AG20443 (cell line): ENCODE measurements around the gene PDIA6.

Experiments
- DNase-seq: peaks from one replicate; pipeline ENCODE4 v3.0.0; 2012; ENCODE audit warnings: low spot score, mixed read lengths

PDIA6 gene, protein sequence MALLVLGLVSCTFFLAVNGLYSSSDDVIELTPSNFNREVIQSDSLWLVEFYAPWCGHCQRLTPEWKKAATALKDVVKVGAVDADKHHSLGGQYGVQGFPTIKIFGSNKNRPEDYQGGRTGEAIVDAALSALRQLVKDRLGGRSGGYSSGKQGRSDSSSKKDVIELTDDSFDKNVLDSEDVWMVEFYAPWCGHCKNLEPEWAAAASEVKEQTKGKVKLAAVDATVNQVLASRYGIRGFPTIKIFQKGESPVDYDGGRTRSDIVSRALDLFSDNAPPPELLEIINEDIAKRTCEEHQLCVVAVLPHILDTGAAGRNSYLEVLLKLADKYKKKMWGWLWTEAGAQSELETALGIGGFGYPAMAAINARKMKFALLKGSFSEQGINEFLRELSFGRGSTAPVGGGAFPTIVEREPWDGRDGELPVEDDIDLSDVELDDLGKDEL

GRCh38 chr2:10812362-10813162 is at the start of gene PDIA6:
TSS of gene PDIA6 (minus strand) at chr2:10812785. CDS start at chr2:10812696, 89 bp downstream.
- DNase-seq: peak; percentile 99

DNA sequence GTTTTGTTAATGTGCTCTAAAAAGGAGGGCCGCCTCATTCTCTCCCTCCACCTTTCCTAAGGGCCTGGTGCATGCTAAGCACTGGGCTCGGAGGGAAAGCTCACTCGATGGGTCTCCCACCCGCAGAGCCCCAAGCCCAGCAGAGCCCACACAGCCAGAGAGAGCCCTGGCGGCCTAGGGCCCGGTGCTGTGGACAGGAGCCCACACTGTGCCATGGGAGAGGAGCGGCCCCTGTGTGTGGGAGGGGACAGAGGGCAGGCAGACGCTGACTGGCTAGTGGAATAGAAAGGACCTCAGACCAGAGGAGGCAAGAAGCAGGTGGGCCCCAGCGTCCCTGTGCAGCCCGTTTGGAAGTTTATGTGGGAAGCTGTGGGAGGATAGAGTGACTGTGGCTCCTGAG is 49.7 kb upstream of the PDIA6 start:
- DNase-seq: no peak

DNA sequence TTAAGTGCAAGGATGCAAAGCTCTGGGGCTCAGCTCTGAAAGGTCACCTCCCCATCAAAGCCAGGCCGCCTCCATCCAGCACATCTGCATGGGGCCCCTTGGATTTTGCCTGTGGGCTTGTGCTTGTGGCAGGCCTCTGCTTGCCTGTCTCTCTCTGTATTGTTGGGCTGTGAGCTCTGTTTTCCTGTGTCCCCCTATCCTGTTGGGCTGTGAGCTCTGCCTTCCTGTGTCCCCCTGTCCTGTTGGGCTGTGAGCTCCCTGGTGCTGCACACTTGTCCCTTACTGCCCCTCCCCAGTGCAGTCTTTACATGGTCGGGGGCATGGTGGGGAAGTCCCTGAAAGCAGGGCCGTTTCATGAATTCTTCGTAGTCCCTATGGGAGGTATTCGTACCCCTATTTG is 49.2 kb upstream of the PDIA6 start:
- DNase-seq: no peak

DNA sequence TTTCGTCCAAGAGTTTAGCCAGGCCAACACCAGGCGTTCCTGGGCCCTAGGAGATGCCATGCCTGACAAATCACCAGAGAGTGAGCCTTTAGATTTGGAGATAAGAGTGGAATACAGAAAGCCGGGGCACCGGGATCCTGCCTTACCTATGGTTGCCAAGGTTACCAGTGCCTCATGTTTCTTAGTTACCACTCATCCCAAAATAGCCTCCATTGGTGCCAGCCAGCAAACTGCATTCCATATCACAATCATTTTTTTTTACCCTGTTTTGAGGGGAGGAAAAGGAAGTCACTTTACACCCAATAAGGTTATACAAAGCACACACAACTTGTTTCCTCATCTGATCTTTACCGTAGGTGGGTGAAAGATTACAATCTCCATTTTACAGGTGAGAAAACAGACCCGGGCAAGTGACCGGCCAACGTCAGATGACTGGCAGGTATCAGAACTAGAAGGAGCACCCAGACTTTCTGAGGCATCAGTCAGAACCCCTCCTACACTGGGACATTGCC is 48.3 kb upstream of the PDIA6 start:
- no peak for DNase-seq

GRCh38 chr2:10860081-10860813 is 47.7 kb upstream of the PDIA6 start:
- no peak for DNase-seq

DNA sequence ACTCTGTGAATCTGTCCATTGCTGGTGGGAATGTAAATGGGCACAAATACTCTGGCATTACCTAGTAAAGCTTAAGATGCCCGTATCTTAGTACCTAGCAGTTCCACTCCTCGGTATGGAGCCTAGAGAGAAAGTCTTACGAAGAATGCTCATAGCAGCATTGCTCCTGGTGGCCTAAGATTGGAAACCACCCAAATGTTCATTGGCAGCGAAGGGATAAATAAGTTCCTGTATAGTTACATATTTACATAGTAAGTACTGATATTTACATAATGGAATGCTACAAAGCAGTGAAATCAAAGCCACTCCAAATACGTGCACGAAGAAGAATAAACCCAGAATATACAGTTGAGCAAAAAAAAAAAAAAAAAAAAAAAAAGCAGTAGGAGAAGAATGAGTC is 46.7 kb upstream of the PDIA6 start:
- no peak for DNase-seq

DNA sequence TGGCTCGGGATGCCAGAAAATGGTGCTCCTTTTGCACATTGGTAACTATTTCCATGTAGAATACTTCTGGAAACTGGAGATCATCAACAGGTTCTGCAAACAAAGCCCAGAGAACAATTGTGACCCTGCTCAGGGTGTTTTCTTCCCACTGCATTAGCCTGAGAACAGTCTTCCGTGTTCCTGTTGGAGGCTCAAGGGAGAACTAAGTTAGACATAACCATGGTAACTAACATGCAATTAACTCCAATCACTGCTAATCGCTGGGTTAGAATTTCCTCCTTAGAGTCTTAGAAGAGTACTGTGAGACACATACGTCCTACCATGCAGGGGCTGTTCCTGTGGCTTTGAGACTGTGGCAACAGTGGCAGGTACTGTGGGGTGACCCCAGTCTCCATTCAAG is 36.0 kb upstream of the PDIA6 start:
- DNase-seq: no peak

- DNase-seq: no peak
Observed at GRCh38 chr2:10847008-10847407, 34.4 kb upstream of the PDIA6 start.

DNA sequence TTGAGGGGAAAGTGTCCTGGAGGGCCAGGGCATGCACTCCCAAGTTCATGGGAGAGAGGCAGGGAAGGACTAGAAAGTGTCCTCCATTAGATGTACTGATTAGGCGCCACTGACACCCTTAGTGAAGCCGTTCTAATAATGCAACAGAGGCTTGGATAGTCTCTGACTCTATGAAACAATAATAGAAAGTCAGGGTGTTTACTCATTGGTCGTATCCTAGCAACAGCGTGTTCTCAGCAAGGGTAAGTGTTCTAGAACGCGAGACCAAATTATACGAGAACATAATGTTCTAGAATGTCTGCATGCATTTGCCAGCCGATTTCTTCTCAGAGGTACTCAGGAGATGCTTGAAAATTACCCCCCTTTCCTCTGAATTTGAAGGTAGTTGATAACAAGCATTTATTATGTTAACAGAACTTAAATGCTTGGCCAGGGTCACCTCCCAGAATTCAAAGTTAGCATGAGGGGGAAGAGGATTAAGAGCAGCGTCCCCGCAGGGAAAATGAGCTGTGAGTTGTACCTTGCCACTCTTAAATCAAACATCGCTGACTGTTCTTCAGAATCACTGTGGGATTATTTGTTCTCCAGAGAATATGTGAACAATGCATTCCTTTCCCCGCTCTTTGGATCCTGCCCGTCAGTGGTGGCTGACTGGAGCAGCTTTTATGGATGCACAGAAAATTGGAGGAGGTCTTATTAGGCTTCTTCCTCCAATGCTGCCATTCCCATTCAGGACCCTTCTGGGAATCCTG is 33.7 kb upstream of the PDIA6 start:
- no peak for DNase-seq

DNA sequence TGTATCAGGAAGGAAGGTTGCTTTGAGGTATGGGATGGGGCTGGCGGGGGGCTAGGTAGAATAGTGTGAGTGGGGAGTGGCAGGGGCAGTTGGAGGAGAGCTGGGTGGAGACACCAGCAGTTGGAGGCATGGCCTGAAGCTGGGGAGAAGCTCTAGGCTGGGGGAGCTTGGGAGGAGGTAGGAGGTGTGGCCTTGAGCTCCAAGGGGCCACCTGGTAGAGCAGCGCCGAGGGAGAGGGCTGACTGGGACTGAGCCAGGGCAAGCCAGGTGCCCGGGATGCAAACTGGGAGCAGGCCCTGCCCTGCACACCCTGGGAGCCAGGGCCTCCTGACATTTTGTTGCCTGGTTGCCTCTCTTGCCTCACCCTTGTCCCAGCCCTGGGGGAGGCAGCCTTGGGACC is 33.1 kb upstream of the PDIA6 start:
- DNase-seq: no peak

- DNase-seq: peak; percentile 37
Observed at GRCh38 chr2:10844097-10844496, 31.5 kb upstream of the PDIA6 start.

DNA sequence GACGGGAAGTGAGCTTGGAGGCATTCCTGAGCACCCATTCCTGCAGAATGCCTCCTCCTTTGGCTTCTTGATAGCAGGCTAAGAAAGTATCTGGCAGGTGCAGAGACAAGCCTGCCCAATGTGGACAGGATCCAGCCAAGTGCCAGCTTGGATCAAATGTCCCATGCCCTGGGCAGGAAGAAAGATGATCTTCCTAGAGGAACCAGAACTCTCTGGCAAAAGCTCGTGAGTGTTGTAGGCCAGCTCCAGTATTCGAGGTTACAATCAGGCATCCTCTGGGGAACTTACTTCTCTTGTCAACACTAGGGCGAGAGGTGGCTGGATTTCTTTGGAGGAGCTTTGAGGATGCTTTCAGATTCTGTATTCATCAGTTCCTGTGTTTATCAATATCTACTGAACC is 29.9 kb upstream of the PDIA6 start:
- DNase-seq: no peak

DNA sequence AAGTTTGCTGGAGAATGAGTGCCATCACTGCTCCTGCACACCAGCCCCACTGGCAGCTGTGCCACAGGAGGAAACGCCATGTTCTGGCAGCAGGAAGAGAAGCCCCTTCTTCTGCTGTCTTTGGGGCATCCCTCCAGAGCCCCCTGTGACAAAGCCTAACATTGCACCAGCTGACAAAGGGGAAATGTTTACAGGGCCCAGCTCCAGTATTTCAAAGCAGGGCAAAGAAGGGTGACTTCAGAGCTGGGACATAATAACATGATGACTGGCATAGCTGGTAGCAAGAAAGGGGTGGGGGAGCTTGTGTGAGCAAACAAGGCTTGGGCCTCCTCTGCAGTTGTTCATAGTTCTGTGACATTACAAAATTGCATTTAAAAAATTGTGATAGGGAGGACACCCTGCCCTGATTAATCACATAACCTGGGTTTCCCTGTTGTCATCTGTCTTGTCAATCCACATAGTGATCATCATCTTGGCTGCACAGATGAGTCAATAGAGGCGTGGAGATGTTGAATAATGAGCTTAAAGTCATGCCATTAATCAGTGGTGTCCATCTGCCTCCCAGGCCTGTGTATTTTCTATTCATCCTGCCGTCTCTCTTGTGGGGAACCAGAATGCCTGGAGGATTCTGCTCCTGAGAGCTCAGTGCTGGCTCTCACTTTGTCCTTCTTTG is 29.1 kb upstream of the PDIA6 start:
- DNase-seq: no peak

DNA sequence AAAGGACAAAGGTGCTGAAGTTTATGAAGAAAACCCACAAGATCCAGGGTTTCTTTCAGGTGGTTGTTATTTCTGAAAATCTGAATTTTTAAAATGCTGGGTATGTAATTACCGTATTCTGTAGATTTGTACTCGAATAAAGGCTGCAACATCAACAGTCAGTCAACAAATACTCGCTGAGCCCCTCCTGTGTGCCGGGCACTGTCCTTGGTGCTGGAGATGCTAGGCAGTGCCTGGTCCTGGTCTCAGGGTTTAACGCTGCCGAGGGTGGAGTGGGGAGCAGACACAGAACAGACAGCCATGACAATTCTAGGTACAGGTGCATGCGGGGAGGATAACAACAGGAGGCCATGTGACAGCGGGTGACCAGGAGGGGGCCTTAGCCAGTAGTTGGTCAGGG is 27.2 kb upstream of the PDIA6 start:
- peak; percentile 32 for DNase-seq

- no peak for DNase-seq
Observed at GRCh38 chr2:10838734-10839133, 26.1 kb upstream of the PDIA6 start.

DNA sequence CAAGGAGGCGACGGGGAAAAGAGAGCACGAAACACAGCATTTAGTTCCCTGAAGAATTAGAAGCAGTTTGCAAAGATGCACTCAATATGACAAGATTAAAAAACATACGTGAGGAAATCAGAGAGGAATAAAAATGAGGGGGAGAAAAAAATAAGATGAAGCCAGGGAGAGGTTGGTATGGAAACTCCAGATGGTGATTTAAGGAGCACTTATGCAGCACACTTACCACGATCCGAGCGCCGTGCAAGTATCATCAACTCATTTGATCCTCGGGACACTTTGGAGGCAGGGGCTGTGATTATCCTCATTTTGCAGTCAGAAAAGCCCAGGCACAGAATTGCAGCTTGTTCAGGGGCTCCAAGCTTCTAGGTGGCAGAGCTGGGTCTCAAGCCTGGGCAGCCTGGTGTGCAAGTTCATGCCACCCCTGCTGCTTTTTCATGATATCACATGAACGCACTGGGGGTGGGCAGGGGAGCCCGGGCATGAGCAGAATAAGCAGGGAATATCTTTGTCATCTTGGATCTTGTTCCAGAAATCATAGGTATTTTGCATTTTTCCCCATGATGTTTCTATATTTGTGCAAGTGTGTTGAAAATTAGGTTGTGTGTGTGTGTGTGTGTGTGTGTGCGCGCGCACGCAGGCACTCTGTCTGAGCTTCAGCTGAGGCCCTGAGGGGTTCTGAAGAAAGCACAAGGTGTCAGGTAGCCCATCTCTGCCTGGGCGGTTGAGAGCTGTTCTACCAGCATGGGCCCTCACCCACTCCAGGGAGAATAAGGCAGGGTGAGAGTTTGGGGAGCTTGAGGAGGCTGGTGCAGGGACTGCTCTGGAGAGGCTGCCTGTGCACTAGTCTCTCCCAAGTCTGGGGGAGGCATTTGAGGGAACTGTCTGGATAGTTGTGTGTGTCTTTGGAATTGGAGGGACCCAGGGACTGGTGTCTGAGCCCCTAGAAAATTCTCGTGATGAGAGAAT is 25.0 kb upstream of the PDIA6 start:
- no peak for DNase-seq

DNA sequence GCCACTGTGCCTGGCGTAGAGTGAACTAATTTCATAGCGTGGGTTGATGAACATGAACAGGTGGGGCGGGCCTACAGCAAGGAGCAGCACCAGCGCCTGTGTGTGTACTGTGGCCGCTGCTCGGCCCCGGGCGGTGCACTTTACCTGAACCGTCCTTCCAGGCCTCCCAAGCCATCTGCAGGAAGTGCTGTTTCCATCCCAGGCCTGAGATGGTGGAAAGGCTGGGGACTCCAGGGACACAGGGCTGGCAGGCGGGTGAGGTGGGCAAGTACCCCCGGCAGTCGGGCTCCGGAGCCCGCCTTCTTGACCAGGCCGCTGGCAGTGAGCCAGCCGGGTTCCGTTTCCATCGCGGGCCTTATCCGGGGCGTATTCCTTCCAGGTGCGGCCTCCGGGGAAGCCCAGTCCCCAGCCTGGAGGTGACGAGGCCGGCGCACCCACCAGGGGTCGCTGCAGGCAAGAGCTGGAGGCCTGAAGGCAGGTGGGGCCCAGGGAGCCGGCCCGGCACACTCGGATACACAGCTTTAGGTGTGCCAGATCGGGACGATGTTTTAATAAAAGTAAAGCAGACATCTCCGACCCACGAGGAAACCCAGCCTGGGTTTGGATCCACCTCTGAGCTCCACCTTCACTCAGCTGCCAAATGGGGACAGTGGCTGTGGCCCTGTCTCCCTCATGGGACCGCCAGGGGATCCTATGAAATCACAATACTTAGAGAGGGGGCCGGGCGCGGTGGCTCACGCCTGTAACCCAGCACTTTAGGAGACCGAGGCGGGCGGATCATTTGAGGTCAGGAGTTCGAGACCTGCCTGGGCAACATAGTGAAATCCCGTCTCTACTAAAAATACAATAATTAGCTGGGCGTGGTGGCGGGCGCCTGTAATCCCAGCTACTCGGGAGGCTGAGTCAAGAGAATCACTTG is 22.7 kb upstream of the PDIA6 start:
- DNase-seq: peak; percentile 86

GRCh38 chr2:10834068-10834655 is 21.6 kb upstream of the PDIA6 start:
- no peak for DNase-seq
